DLD1 (cell line): ENCODE data around the gene C11orf58.

Experiments used
- in situ Hi-C: cut with HindIII; loops from 2 replicates; pipeline ENCODE4 v1.10.0; 2017; ENCODE audit warnings: low sequenced_read_pairs

The C11orf58 gene

DNA sequence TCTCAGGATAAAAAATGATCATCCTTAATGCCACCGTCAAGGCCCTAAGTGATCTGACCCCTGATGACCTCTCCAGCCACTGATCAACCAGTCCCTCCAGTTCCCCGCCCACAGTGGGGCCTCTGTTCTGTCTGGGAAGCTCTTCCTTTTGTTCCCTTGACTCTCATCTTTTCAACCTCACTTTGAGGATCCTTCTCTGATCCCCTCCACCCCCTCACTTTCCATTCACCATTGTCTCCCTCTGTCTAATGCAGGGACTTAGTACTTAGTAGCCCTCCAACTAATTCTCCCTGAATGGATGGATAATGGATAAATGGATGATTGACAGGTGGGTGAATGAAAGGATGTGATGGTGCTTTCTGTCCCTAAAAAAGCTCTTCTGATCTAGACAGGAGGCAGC lies 45.6 kb downstream of the C11orf58 start:
- in situ Hi-C loops = no loop called here

DNA sequence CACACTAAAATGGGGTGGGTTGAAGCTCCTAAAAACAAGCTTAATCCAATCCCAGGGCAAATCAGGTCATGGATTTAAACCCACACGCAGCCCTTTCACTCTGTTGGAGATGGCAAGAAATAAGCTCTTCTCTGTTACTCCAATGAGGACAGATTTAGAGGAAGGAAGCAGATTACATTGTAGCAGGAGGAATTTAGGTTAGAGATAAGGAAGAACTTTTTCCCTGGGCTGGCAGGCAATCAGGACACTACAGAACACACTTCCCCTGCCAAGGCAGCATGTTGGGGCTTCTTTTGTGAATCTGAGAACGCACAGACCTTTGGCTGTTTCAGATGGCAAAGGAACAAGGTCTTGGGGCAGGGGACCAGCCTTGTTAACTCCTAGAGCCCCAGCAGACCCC lies 46.2 kb downstream of the C11orf58 start:
- in situ Hi-C loops = no loop called here

GRCh38 chr11:16785520-16786128 lies 47.2 kb downstream of the C11orf58 start:
- in situ Hi-C loops = no loop called here

- in situ Hi-C loops = no loop called here
Measured at GRCh38 chr11:16786131-16786530, 47.7 kb downstream of the C11orf58 start.

GRCh38 chr11:16787035-16787742 lies 48.7 kb downstream of the C11orf58 start:
- in situ Hi-C loops = no loop called here

- in situ Hi-C loops = no loop called here
Measured at GRCh38 chr11:16788141-16789062, 50.0 kb downstream of the C11orf58 start.

DNA sequence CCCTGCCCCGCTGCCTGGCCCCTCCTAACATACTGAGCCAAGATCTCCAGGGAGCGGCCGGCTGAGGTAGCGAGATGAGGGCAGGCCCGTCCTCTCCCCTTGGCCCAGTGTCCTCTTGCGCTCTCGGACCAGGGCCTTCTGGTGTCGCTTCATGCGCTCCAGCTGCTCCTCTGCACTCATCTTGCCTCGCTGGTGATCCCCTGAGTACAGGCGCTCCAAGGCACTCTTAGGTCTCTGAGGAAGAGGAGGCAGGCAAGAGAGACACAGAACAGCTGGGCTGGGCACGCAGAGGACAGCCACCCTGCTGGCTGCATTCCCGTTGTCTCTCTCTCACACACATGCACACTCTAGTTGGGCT lies 50.6 kb downstream of the C11orf58 start:
- in situ Hi-C loops = no loop called here

DNA sequence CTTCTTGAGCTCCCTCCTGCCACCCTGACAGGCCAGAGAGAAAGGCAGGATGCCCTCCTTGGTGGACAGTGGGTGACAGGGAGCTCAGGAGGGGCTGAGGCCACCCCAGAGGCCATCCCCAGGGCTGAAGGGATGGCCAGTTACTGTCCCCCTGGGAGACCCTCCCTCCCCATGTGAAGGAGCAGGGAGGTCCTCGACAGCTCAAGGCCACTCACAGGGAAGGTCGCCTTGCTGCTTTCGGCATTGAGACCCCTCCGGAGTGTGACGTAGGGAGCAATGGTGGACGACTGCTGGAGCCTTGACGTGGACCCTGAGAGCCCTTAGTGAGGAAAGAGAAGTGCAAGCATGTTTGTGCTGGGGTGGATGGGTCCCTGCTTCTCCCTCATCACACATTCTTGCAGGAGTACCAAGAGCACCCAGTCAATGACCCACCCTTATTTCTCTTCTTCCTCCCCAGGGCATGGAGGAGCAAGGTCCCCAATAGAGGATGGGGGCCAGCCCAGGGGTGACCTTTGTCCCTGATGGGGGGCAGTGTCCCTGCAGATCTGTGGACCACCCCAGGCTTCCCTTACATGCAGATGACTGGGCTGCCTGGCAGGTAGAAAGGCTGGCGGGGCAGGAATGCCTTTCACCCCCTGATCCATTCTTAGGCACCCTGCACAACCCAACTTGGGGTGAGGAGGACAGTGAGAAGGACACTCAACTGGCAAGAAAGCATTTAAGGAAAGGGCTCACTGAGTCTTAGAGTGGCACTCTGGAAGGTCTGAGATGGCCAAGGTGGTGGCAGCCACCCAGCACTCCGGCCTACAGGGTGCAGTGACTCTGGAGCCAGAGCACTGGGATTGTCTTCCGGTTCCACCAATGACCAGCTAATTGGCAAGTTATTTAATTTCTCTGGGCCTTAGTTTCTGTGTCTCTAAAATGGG lies 51.4 kb downstream of the C11orf58 start:
- in situ Hi-C loops = no loop called here

GRCh38 chr11:16790486-16791190 lies 52.2 kb downstream of the C11orf58 start:
- in situ Hi-C loops = no loop called here

DNA sequence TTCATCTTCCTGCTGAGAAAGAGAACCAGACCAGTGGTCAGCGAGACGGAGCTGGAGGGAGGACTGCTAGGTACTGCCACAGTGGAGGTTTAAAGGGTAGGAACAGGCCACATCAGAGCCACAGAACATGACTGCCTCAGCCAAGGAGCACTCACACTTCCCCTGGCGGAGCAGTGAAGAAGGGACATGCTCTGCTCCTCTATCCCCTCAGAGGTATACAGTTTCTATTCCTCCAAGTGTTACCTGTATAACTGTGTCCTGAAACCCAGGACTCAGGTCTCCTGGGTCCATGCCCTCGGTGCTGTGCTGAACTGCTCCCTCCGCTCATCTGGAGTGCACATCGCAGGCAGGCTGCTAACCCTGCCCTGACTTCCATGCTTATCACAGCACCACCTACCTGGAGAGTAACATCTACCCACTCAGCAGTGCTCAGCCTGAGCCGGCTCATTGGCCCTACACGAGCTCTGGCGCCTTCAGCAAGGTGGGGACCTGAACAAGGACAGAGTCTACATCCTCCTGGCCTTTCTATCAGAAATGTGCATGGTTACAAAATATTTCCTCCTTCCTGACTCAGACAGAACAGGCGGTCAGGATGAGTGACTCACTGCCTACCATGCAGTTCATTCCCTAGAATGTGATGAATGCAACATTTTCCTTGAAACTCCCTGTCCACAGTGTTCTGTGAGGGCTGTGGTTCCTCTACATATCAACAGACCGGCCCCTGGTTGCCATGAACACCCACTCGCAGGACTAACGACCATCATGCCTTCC lies 52.9 kb downstream of the C11orf58 start:
- in situ Hi-C loops = no loop called here

DNA sequence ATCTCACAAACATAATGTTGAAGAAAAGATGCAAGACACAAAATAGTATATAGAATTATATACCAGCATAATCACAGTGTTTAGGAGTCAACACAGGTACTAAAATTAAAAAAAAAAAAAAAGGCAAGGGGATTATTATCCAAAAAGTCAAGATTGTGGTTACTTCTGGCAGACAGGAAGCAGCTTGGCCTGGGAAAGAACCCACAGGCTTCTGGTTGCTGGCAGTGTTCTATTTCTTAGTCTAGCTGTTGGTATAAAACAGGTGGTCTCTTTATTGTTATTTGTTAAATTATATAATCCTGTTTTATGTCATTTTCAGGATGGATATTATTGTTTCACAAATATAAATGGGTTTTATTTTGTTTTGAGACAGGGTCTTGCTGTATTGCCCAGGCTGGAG lies 54.0 kb downstream of the C11orf58 start:
- in situ Hi-C loops = no loop called here

DNA sequence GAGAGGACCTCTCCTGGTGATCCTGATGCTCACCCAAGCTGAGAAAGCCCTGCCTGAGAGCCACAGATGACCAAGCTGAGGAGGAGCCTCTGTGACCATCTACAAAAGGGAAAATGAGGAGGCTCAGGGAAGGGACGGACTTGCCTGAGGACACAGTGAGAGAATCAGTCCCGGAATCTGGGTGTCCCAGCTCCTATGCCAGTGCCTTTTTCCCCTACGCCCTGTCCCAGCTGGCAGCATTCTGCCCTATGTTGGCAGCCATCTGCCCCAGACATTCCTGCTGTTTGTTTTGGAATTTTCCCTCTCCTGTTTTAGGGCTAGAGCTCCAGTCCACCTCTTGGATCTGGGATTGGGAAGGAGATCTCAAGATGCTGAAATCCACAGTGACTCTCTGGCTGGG lies 54.6 kb downstream of the C11orf58 start:
- in situ Hi-C loops = no loop called here

- in situ Hi-C loops = no loop called here
Measured at GRCh38 chr11:16793511-16793910, 55.1 kb downstream of the C11orf58 start.

DNA sequence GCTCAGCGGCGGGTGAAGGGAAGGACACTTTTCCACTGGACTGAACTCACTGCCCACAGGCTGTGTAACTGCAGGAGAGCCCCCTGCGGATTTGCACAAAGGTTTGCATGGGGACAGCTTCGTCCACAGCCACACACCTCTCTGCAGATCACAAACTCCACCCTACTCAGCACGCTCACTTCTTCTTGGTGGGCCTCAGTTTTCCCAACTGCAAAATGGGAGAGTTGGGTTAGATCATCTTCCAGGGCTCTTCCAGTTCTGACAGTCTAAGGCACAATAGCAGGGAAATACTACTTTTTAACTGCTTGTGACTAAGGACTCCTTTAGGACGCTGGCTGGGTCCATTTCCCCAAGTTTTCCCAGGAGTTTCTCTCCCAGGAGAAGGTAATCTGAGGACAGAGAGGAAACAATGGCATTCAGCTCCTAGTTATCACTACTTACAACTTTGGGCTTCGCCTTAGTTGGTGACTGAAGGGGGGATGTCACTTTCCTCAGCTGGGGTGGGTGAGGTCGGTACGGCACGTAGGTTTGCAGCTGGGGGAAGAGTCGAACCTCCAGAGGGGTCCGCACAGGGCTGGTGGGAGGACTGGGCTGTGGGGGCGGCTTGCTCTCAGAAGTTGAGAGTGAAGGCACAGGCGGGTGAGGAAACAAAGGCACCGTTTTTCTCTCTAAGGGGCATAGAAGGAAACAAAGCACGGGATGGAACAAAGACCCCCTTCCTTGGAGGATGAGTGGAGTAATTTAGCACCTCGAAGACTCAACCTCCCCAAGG lies 55.8 kb downstream of the C11orf58 start:
- in situ Hi-C loops = no loop called here

GRCh38 chr11:16795146-16795545 lies 56.7 kb downstream of the C11orf58 start:
- in situ Hi-C loops = no loop called here

DNA sequence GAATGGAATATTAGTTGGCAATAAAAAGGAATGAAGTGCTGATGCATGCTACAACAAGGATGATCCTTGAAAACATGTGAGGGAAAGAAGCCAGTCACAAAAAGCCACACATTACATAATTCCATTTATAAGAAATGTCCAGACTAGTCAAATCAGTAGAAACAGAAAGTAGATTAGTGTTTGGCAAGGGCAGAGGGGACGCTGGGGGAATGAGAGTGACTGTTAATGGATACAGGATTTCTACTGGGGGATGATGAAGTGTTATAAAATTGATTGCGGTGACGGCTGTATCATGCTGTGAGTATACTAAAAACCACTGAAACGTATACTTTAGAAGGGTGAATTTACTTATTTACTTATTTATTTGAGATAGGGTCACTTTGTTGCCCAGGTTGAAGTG lies 57.9 kb downstream of the C11orf58 start:
- in situ Hi-C loops = no loop called here

DNA sequence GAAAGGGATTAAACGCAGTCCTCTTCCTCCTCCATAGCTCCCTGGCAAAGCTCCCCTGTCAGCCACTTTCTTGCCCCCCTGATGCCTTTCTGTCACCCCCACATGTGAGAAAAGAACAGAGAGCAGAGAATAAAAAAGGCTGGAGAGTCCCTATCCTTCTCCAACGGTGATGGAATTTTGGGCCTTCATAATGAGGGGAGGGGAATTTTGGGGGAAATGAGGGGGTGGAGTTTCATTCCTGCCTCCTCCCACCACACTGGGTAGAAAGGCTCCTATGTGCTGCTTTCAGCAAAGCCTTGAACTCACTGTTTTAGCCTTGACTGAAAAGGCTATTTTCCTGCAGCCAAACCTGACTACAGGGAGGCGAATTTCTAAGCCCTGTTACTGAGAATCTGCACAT lies 59.3 kb downstream of the C11orf58 start:
- in situ Hi-C loops = no loop called here

DNA sequence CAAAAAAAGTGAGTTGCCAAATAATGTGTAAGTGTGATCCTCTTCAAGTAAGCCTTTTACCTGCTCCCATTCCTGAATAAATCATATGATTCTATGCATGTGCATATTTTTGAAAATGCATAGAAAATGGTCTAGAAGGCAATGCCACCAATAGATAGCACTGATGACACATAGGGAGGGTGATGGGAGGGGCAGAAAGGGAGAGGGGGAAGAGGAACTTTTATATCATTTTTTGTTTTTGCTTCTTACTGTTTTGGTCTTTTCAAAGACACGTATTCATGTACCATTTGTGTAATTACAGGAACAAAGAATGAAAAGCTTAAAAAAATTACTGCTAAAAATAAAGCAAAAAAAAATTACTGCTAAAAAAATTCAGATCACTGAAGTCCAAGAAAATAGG lies 60.8 kb downstream of the C11orf58 start:
- in situ Hi-C loops = no loop called here

DNA sequence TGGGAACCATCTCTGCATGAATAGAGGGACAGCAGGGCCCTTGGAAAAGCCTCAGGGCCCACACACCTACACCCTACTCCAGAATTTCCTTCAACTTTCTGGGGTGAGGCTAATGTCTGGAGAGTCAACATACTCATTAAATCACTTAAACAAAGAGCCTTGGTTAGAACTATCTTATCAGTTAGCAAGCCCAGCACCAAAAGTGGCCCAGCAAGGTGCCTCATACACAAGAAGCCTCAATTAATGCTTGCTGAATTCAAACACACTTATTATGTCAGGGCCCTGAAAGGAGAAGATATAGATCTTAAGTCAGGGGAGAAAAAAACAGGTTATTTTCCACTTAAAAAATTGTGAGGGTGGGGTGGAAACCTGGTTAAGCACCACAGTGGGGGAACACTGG lies 61.4 kb downstream of the C11orf58 start:
- in situ Hi-C loops = no loop called here
